PC-3 (cell line): ENCODE results near the gene CTSW. TPM values are rescaled to one million over a fixed set of nuclear protein-coding genes. Genes with fewer than 3 reads are reported as not detected.

ENCODE experiments used
- ATAC-seq: fragments of 200-7000 bp; cut with Tn5 transposase; 2 replicates; pipeline ENCODE4 v1.9.1; 2020; ENCODE audit warnings: mild to moderate bottlenecking, moderate library complexity
- BruUV-seq: library from RNA; stranded (reverse); fragments of 400-500 nt; replicated peaks from 2 replicates; lab custom pipeline; 2021; lab: Mats Ljungman, UMichigan
- CTCF ChIA-PET: fragments of 300-600 bp; sonication (Branson Sonifier 250); formaldehyde crosslinking; loops from one replicate; lab custom pipeline; 2022; ENCODE audit warnings: antibody characterized with exemption; lab: Charles Lee
- POLR2A ChIA-PET: fragments of 300-600 bp; sonication (Branson Sonifier 250); formaldehyde crosslinking; loops from one replicate; lab custom pipeline; 2022; ENCODE audit warnings: antibody characterized with exemption; ENCODE audit not compliant: unreplicated experiment; lab: Charles Lee
- DNase-seq: peaks from one replicate; pipeline ENCODE4 v3.0.0-alpha.2; 2015
- H2AFZ ChIP-seq: fragments of 300-600 bp; sonication (generic); 2 replicates; pipeline ENCODE4 v1.6.0; 2016; ENCODE audit warnings: antibody characterized with exemption, low read length
- H3F3A ChIP-seq: fragments of 300-600 bp; sonication (generic); one replicate; pipeline ENCODE4 v1.6.0; 2017; ENCODE audit warnings: antibody characterized with exemption, low read length, control low read depth, mild to moderate bottlenecking; ENCODE audit not compliant: unreplicated experiment
- H3K27ac ChIP-seq: fragments of 300-600 bp; sonication (generic); 2 replicates; pipeline ENCODE4 v1.5.1; 2016; ENCODE audit warnings: mild to moderate bottlenecking, low read length
- H3K27me3 ChIP-seq: fragments of 300-600 bp; sonication (generic); 2 replicates; pipeline ENCODE4 v1.6.1; 2016; ENCODE audit warnings: low read length, mixed read lengths
- H3K36me3 ChIP-seq: fragments of 300-600 bp; sonication (generic); 2 replicates; pipeline ENCODE4 v1.6.1; 2016; ENCODE audit warnings: low read depth, mixed run types, low read length, mixed read lengths
- H3K4me1 ChIP-seq: fragments of 300-600 bp; sonication (generic); 2 replicates; pipeline ENCODE4 v1.5.1; 2016; ENCODE audit warnings: low read length; ENCODE audit not compliant: insufficient read depth
- H3K4me2 ChIP-seq: fragments of 300-600 bp; sonication (generic); 2 replicates; pipeline ENCODE4 v1.6.0; 2016; ENCODE audit warnings: low read length
- H3K4me3 ChIP-seq: fragments of 300-600 bp; sonication (generic); 2 replicates; pipeline ENCODE4 v1.5.1; 2016; ENCODE audit warnings: mild to moderate bottlenecking, low read length, mixed read lengths
- H3K79me2 ChIP-seq: fragments of 300-600 bp; sonication (generic); 2 replicates; pipeline ENCODE4 v1.6.1; 2017; ENCODE audit warnings: low read length, mixed read lengths
- H3K9ac ChIP-seq: fragments of 300-600 bp; sonication (generic); 2 replicates; pipeline ENCODE4 v1.6.0; 2016; ENCODE audit warnings: mild to moderate bottlenecking, low read length
- H3K9me2 ChIP-seq: fragments of 300-600 bp; sonication (generic); replicated peaks from 2 replicates; pipeline ENCODE4 v1.6.1; 2016; ENCODE audit warnings: mixed run types, low read length, mixed read lengths
- H3K9me3 ChIP-seq: fragments of 300-600 bp; sonication (generic); 2 replicates; pipeline ENCODE4 v1.6.1; 2016; ENCODE audit warnings: low read length, mixed read lengths
- H4K20me1 ChIP-seq: fragments of 300-600 bp; sonication (generic); 2 replicates; pipeline ENCODE4 v1.6.1; 2016; ENCODE audit warnings: low read length, mixed read lengths
- CTCF ChIP-seq: fragments of 300-600 bp; sonication (generic); conservative IDR thresholded peaks from 2 replicates; pipeline ENCODE4 v1.5.1; 2017; ENCODE audit warnings: antibody characterized with exemption, low read depth, mild to moderate bottlenecking, low read length
- EZH2 ChIP-seq: fragments of 300-600 bp; sonication (generic); IDR thresholded peaks from one replicate; pipeline ENCODE4 v1.6.1; 2017; ENCODE audit warnings: antibody characterized with exemption, mild to moderate bottlenecking, low read length; ENCODE audit not compliant: unreplicated experiment
- EZH2phosphoT487 ChIP-seq: fragments of 300-600 bp; sonication (generic); IDR thresholded peaks from 2 replicates; pipeline ENCODE4 v1.6.1; 2018; ENCODE audit warnings: mild to moderate bottlenecking, antibody characterized with exemption, low read length, borderline replicate concordance
- intact Hi-C: fragments of 100-400 bp; cut with micrococcal nuclease; formaldehyde crosslinking; loops from 2 replicates; pipeline ENCODE4 v1.9.0; 2023
- total RNA-seq: library from RNA; depleted of rRNA; stranded (reverse); fragments of >200 nt; gene quantifications from 2 replicates; pipeline ENCODE4 v1.2.3, GENCODE V29; 2014

CTSW gene
- total RNA-seq, 1 experiment from 2014 or later: 0.11 TPM

GRCh38 chr11:65920372-65920802 is 40.8 kb downstream of the CTSW start:
- Histone ChIP-seq H3F3A (peaks cover 8% of the 10 kb centered on the region), H3K4me1 (peaks cover 37% of the 10 kb centered on the region), H3K4me3 (peak overlapping the region; percentile 82), H3K9me3 (no peaks in the 10 kb centered on the region), H3K9me2 (no peaks in the 10 kb centered on the region), H3K27me3 (no peaks in the 10 kb centered on the region), H2AFZ (no peak overlapping the region), H4K20me1 (0 out of 2 replicates have a peak, but pooled peaks cover 6% of the 10 kb centered on the region), H3K4me2 (peak overlapping the region; percentile 93), H3K36me3 (peaks cover 17% of the 10 kb centered on the region; the same call in 1 of the 2 replicates), H3K27ac (peak overlapping the region; percentile 29), H3K9ac (peak overlapping the region; percentile 76), H3K79me2 (peaks cover 62% of the 10 kb centered on the region)
- DNase-seq: peak; percentile 39
- BruUV-seq: no TSS peak
- intact Hi-C loops: no loop called here
- TF ChIP-seq EZH2 (no peak), EZH2phosphoT487 (no peak), CTCF (no peak)
- CTCF ChIA-PET: no interaction called here
- no peak for ATAC-seq
- POLR2A ChIA-PET: no interaction called here

- Histone ChIP-seq H3K4me3 (peak overlapping the region; percentile 82), H3K79me2 (peaks cover 58% of the 10 kb centered on the region), H2AFZ (no peak overlapping the region), H3K9me2 (no peaks in the 10 kb centered on the region), H3K9ac (peak overlapping the region; percentile 76), H4K20me1 (0 out of 2 replicates have a peak, but pooled peaks cover 6% of the 10 kb centered on the region), H3K9me3 (no peaks in the 10 kb centered on the region), H3K4me1 (peaks cover 30% of the 10 kb centered on the region), H3K36me3 (peaks cover 17% of the 10 kb centered on the region; the same call in 1 of the 2 replicates), H3K4me2 (peak overlapping the region; percentile 93), H3K27ac (no peak overlapping the region), H3K27me3 (no peaks in the 10 kb centered on the region), H3F3A (peaks cover 8% of the 10 kb centered on the region)
- no peak for DNase-seq
- intact Hi-C loops: no loop called here
- ATAC-seq: no peak
- CTCF ChIA-PET: no interaction called here
- TF ChIP-seq EZH2phosphoT487 (no peak), EZH2 (no peak), CTCF (no peak)
- no TSS peak for BruUV-seq
- POLR2A ChIA-PET: interaction anchor here (0.6 kb wide), 1 partner anchor 27 kb away, joined by 5 read pairs; no protein-coding TSS in a partner anchor
These were observed 41.5 kb downstream of the CTSW start for GRCh38 chr11:65921033-65921555.

DNA sequence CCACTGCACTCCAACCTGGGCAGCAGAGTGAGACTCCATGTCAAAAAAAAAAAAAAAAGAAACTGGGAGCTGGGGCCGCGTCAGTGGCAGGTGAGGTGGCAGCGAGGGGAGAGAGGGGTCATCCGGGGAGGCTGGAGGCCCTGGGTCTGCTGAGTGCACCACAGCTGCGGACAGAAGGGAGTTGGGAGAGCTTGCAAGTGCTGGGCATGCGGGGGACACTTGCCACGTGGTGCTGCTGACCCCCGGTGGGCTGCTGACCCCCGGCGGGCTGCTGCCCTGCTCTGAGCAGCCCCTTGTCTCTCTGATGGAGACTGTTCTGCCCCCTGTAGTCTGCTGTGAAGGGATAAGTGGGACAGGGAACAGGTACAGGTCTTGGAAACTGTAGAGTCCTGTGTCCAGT is 42.2 kb downstream of the CTSW start:
- Histone ChIP-seq H3K27me3 (no peaks in the 10 kb centered on the region), H4K20me1 (0 out of 2 replicates have a peak, but pooled peaks cover 6% of the 10 kb centered on the region), H3K4me1 (peaks cover 22% of the 10 kb centered on the region), H3K36me3 (peaks cover 17% of the 10 kb centered on the region; the same call in 1 of the 2 replicates), H3F3A (peaks cover 5% of the 10 kb centered on the region), H3K9ac (no peak overlapping the region), H3K4me2 (no peak overlapping the region), H3K4me3 (no peak overlapping the region), H3K9me3 (no peaks in the 10 kb centered on the region), H3K9me2 (no peaks in the 10 kb centered on the region), H3K79me2 (peaks cover 50% of the 10 kb centered on the region), H3K27ac (no peak overlapping the region), H2AFZ (no peak overlapping the region)
- intact Hi-C loops: no loop called here
- no peak for TF ChIP-seq EZH2
- no peak for TF ChIP-seq EZH2phosphoT487
- no peak for TF ChIP-seq CTCF
- ChIA-PET POLR2A (no interaction called here), CTCF (no interaction called here)
- DNase-seq (no peak), ATAC-seq (no peak)
- no TSS peak for BruUV-seq
